T-cell (primary cell): ENCODE results near the gene SCAP. TPM values are rescaled to one million over a fixed set of nuclear protein-coding genes. Genes with fewer than 3 reads are reported as not detected.

ENCODE experiments used
- ATAC-seq, 4 experiments: fragments of 200-7000 bp in 3 of 4; fragments of 150-1000 bp in 1 of 4; cut with Tn5 transposase; replicated peaks in 1 of 4; 1 replicate in 3 of 4; 2 replicates in 1 of 4; pipeline ENCODE4 v1.10.0; 2021; ENCODE audit warnings: moderate library complexity in 3 of 4, mild to moderate bottlenecking in 2 of 4, moderate number of reproducible peaks in 1 of 4
- CTCF ChIA-PET, 2 donors: fragments of 300-600 bp; sonication (Branson Sonifier 250); formaldehyde crosslinking; loops; one replicate each; lab custom pipeline; 2022; ENCODE audit warnings: antibody characterized with exemption in 2 of 2; lab: Charles Lee
- POLR2A ChIA-PET, 2 donors: fragments of 300-600 bp; sonication (Branson Sonifier 250); formaldehyde crosslinking; loops; one replicate each; lab custom pipeline; 2022; ENCODE audit warnings: antibody characterized with exemption in 2 of 2; lab: Charles Lee
- DNase-seq, 35 experiments: peaks; one replicate each; pipeline versions ENCODE4 v3.0.0 to v3.0.0-alpha.2; 2013 to 2023
- H3K27ac ChIP-seq: one replicate; pipeline ENCODE4 v1.5.1; 2013; ENCODE audit warnings: low read length
- H3K27me3 ChIP-seq, 2 experiments: replicated peaks in 1 of 2; 1 replicate in 1 of 2; 2 replicates in 1 of 2; pipeline versions ENCODE4 v1.6.1 to v1.7.0; 2013; ENCODE audit warnings: low read length in 1 of 2, mixed read lengths in 1 of 2; ENCODE audit not compliant: control insufficient read depth in 2 of 2, insufficient read depth in 2 of 2; ENCODE audit errors: extremely low read depth in 1 of 2
- H3K36me3 ChIP-seq, 2 donors: 1 replicate in 1 of 2; 2 replicates in 1 of 2; pipeline versions ENCODE4 v1.6.1 to v1.7.0; 2013; ENCODE audit warnings: low read length in 1 of 2; ENCODE audit not compliant: control insufficient read depth in 2 of 2, insufficient read depth in 1 of 2; ENCODE audit errors: extremely low read depth in 1 of 2
- H3K4me1 ChIP-seq, 2 experiments: 1 replicate in 1 of 2; 2 replicates in 1 of 2; pipeline versions ENCODE4 v1.6.1 to v1.7.0; 2013; ENCODE audit warnings: low read length in 2 of 2, mixed read lengths in 1 of 2; ENCODE audit not compliant: insufficient read depth in 2 of 2, control insufficient read depth in 1 of 2; ENCODE audit errors: extremely low read depth in 1 of 2
- H3K4me3 ChIP-seq, 2 donors: 1 replicate in 1 of 2; 2 replicates in 1 of 2; pipeline versions ENCODE4 v1.5.1 to v1.7.0; 2013; ENCODE audit warnings: mild to moderate bottlenecking in 2 of 2, low read length in 1 of 2, moderate library complexity in 1 of 2; ENCODE audit not compliant: control insufficient read depth in 1 of 2; ENCODE audit errors: extremely low read depth in 1 of 2
- H3K9me3 ChIP-seq: 2 replicates; pipeline ENCODE4 v1.7.0; 2013
- H3K27ac Mint-ChIP-seq, 2 donors: one replicate each; pipeline ENCODE4 v1.8.0; 2020 to 2021; ENCODE audit warnings: mild to moderate bottlenecking in 2 of 2, mixed read lengths in 2 of 2
- H3K27me3 Mint-ChIP-seq, 2 donors: one replicate each; pipeline ENCODE4 v1.8.0; 2021 to 2022; ENCODE audit warnings: mixed read lengths in 2 of 2
- H3K36me3 Mint-ChIP-seq: one replicate; pipeline ENCODE4 v1.8.0; 2021; ENCODE audit warnings: mixed read lengths
- H3K4me1 Mint-ChIP-seq, 3 donors: one replicate each; pipeline ENCODE4 v1.8.0; 2020 to 2022; ENCODE audit warnings: mixed read lengths in 3 of 3, mild to moderate bottlenecking in 1 of 3
- H3K4me3 Mint-ChIP-seq, 3 donors: one replicate each; pipeline ENCODE4 v1.8.0; 2020 to 2022; ENCODE audit warnings: mild to moderate bottlenecking in 3 of 3, mixed read lengths in 3 of 3, moderate library complexity in 3 of 3
- H3K9me3 Mint-ChIP-seq, 3 donors: one replicate each; pipeline ENCODE4 v1.8.0; 2020 to 2022; ENCODE audit warnings: mixed read lengths in 3 of 3
- WGBS: methylation state at CpG from one replicate; pipeline ENCODE4 v1.1.5; 2013; ENCODE audit warnings: missing lambda C conversion rate; ENCODE audit not compliant: insufficient coverage; 5-methylcytosine and 5-hydroxymethylcytosine counted together
- total RNA-seq, 35 experiments: library from RNA in 6 of 35; stranded (reverse) in 6 of 35; fragments of 120-200 nt in 1 of 35; gene quantifications; one replicate each; pipeline versions ENCODE4 v1.2.1 to v1.2.4 and lab custom pipeline; 2013 to 2026

The SCAP gene
- total RNA-seq, 5 donors from 2014 or later (not counting 1 experiment from before 2014, with no cell fraction given), result 86.6 to 108 (median 95.3) TPM

DNA sequence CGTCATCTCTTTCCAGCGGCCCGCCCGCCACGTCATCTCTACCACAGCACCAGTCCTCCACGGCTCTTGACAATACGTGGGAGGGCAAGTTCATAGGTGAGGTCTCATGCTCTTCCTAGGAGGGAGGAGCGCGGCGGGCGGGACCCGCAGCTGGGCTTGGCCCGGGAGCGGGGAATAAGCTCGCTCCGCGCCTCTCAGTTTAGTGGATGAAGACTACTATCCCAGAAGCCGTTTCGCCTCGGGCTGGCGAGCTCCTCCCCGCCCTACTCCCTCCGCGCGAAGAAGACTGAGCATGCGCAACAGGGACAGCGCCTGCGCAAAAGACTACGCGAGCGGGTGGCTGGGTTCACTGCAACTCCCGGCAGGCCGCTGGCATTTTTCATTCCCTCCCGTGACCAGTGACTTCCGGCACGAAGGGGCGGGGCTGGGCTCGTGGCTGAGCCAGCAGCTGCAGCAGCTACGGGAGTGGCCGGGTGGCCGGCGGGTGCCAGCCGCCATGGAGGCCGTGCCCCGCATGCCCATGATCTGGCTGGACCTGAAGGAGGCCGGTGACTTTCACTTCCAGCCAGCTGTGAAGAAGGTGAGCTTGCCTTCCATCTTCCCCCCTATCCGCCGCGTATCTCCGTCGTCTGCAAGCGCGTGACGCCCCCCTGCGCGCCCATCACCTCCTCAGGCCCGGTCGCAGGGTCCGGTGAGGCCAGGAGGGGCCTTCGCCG is 95.0 kb downstream of the SCAP start, which contains the start of gene PTPN23:
TSS of gene PTPN23 (plus strand) at position 421 of the 716 bp plus-strand sequence. CDS start at position 497, 76 bp downstream.
- Histone ChIP-seq H3K27me3 (no peaks in the 10 kb centered on the region), H3K36me3 (peaks cover 0 to 4% of the 10 kb centered on the region in 2 donors), H3K9me3 (no peaks in the 10 kb centered on the region), H3K27ac (peak within 1 kb of the TSS; percentile 89), H3K4me1 (peaks cover 13 to 38% of the 10 kb centered on the region in 2 experiments), H3K4me3 (peak within 1 kb of the TSS; percentile 93 to 98)
- no peaks in the 10 kb centered on the region for H3K9me3 Mint-ChIP-seq
- H3K4me3 Mint-ChIP-seq, result peak within 1 kb of the TSS; percentile 86 to 99 (median 99)
- peaks cover 10% of the 10 kb centered on the region for H3K36me3 Mint-ChIP-seq
- CTCF ChIA-PET, result interaction anchor here (0.5 to 1.3 kb wide), 8 partner anchors 9 to 752 kb away, joined by 3 to 4 read pairs (median 4); no protein-coding TSS in a partner anchor
- under 1% methylated on average over 48 of the region's 61 CpGs for WGBS
- ATAC-seq, result peak; percentile 80 to 82 (median 81)
- H3K27me3 Mint-ChIP-seq, result no peaks in the 10 kb centered on the region
- peaks cover 48 to 53% (median 52%) of the 10 kb centered on the region in 3 donors for H3K4me1 Mint-ChIP-seq
- peak; percentile 95 to 99 (median 97) for DNase-seq
- peak within 1 kb of the TSS; percentile 99 to 100 for H3K27ac Mint-ChIP-seq
- POLR2A ChIA-PET, result interaction anchor here in 1 of 2 donors (0.6 kb wide), 1 partner anchor 41 kb away, joined by 3 read pairs; no protein-coding TSS in a partner anchor

DNA sequence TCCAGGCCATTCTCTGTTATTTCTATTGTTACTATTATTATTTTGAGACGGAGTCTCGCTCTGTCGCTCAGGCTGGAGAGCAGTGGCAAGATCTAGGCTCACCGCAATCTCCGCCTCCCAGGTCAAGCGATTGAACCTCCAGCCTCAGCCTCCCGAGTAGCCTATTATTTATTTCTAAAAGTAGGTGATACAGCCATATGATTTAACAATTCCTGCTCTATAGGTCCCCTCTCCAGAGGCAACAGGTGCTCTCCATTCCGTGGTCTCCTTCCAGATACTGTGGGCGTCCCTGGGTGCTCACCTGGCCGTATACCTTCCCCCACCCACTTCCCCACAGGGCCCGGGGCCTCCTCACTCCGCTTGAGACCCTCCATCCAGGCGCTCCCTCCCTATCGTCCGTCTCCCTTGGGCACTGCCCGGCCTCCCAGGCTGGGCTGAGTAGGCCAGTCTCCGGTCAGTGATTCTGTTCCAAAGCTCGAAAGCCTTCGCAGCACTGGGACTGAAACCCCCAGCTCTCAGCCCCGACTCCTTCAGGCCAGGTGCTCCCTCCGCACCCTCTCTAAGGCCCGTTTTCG is 95.6 kb downstream of the SCAP start:
- no peaks in the 10 kb centered on the region for H3K9me3 ChIP-seq
- peaks cover 0 to 2% of the 10 kb centered on the region in 2 experiments for H3K27me3 ChIP-seq
- Mint-ChIP-seq H3K27ac (peak overlapping the region; percentile 99 to 100), H3K9me3 (no peaks in the 10 kb centered on the region), H3K4me3 (peak overlapping the region; percentile 86 to 99 (median 99)), H3K4me1 (peaks cover 45 to 48% (median 48%) of the 10 kb centered on the region in 3 donors), H3K36me3 (peaks cover 7% of the 10 kb centered on the region), H3K27me3 (no peaks in the 10 kb centered on the region)
- WGBS, result 4% methylated on average over 12 of the region's 23 CpGs
- ATAC-seq (no peak), DNase-seq (peak in 1 of 35 experiments; percentile 3)
- peak overlapping the region; percentile 89 for H3K27ac ChIP-seq
- ChIA-PET POLR2A (interaction anchor here in 1 of 2 donors (0.6 kb wide), 1 partner anchor 42 kb away, joined by 3 read pairs; no protein-coding TSS in a partner anchor), CTCF (interaction anchor here in 1 of 2 donors (0.6 to 1.3 kb wide), 4 partner anchors 41 to 751 kb away, joined by 3 to 4 read pairs (median 4); no protein-coding TSS in a partner anchor)
- peak overlapping the region; percentile 93 to 98 for H3K4me3 ChIP-seq
- peaks cover 13 to 38% of the 10 kb centered on the region in 2 experiments for H3K4me1 ChIP-seq
- H3K36me3 ChIP-seq, result no peaks in the 10 kb centered on the region

DNA sequence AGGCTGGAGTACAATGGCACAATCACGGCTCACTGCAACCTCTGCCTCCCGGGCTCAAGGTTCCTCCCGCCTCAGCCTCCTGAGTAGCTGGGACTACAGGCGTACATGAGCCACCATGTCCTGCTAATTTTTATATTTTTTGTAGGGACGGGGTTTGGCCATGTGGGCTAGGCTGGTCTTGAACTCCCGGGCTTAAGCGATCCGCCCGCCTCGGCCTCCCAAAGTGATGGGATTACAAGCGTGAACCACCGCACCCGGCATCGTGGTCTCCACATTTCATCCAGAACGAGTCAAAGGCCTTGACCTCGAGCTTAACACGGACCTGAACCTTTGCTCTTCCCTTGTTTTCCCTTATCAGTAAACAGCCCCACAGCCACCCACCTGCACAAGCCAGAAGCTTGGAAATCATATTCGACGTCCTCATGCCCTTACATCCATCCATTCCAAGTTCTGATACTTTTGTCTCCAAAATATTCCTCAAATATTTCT is 96.3 kb downstream of the SCAP start:
- Histone ChIP-seq H3K9me3 (no peaks in the 10 kb centered on the region), H3K36me3 (no peaks in the 10 kb centered on the region), H3K4me1 (peaks cover 13 to 38% of the 10 kb centered on the region in 2 experiments), H3K4me3 (peak overlapping the region in 1 of 2 donors; percentile 93), H3K27ac (no peak overlapping the region), H3K27me3 (peaks cover 0 to 2% of the 10 kb centered on the region in 2 experiments)
- Mint-ChIP-seq H3K27ac (peak overlapping the region; percentile 99 to 100), H3K27me3 (no peaks in the 10 kb centered on the region), H3K4me1 (peaks cover 44 to 45% (median 45%) of the 10 kb centered on the region in 3 donors), H3K36me3 (peaks cover 7% of the 10 kb centered on the region), H3K9me3 (no peaks in the 10 kb centered on the region), H3K4me3 (peak overlapping the region; percentile 86 to 99 (median 99))
- ATAC-seq (no peak), DNase-seq (no peak)
- ChIA-PET POLR2A (no interaction called here), CTCF (no interaction called here)
- whole genome bisulfite sequencing, result 97% methylated on average over 17 of the region's 19 CpGs

DNA sequence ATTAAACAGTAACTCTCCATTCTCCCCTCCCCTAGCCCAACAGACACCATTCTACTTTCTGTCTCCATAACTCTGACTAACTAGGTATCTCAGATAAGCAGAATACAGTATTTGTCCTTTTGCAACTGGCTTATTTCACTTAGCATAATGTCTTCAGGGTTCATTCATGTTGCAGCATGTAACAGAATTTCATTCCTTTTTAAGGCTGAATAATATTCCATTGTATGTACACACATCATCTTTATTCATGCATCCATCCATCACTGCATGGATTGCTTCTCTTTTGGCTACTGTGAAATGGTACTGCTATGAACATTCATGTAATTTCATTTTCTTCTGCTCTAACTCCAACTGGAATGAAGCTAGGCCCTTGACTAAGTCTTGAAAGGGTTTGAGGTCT is 96.9 kb downstream of the SCAP start:
- Histone ChIP-seq H3K9me3 (no peaks in the 10 kb centered on the region), H3K27ac (no peak overlapping the region), H3K36me3 (no peaks in the 10 kb centered on the region), H3K4me3 (no peak overlapping the region), H3K4me1 (peaks cover 13 to 38% of the 10 kb centered on the region in 2 experiments), H3K27me3 (peaks cover 0 to 2% of the 10 kb centered on the region in 2 experiments)
- Mint-ChIP-seq H3K27ac (peak overlapping the region in 1 of 2 donors; percentile 28), H3K4me3 (peak overlapping the region in 1 of 3 donors; percentile 86), H3K36me3 (peaks cover 7% of the 10 kb centered on the region), H3K9me3 (no peaks in the 10 kb centered on the region), H3K27me3 (no peaks in the 10 kb centered on the region), H3K4me1 (peaks cover 42 to 43% (median 42%) of the 10 kb centered on the region in 3 donors)
- CTCF ChIA-PET, result interaction anchor here in 1 of 2 donors (0.7 kb wide), 1 partner anchor 16 kb away, joined by 3 read pairs; no protein-coding TSS in a partner anchor
- no peak for DNase-seq
- POLR2A ChIA-PET, result no interaction called here
- no peak for ATAC-seq

DNA sequence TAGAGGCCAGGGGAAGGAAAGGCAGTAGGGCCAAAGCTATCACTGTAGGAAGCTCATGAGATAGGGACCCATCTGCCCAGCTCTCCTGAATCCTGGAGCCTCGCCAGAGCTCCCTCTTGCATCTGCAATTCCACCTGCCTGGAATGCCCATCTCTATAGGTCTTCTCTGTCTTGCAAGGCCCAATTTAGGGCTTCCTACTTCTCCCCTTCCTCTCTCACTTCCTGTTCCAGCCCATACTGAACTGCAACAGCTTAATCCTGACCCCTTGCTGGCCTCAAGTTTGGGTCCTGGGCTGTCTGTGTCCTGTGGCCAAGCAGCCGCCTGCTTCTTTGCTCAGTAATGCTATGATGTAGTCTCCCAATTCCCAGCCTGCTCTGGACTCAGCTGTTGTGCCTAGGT is 98.6 kb downstream of the SCAP start:
- CTCF ChIA-PET, result interaction anchor here in 1 of 2 donors (0.6 kb wide), 1 partner anchor 143 kb away, joined by 4 read pairs; no protein-coding TSS in a partner anchor
- H3K36me3 Mint-ChIP-seq, result no peaks in the 10 kb centered on the region
- Histone ChIP-seq H3K27me3 (peaks cover 0 to 2% of the 10 kb centered on the region in 2 experiments), H3K9me3 (no peaks in the 10 kb centered on the region), H3K4me1 (peaks cover 9 to 27% of the 10 kb centered on the region in 2 experiments), H3K4me3 (no peak overlapping the region), H3K27ac (no peak overlapping the region), H3K36me3 (no peaks in the 10 kb centered on the region)
- POLR2A ChIA-PET, result no interaction called here
- H3K9me3 Mint-ChIP-seq, result no peaks in the 10 kb centered on the region
- ATAC-seq (no peak), DNase-seq (no peak)
- H3K4me1 Mint-ChIP-seq, result peaks cover 27 to 28% (median 27%) of the 10 kb centered on the region in 3 donors
- H3K27ac Mint-ChIP-seq, result no peak overlapping the region
- no peak overlapping the region for H3K4me3 Mint-ChIP-seq
- 93% methylated on average over 2 of the region's 2 CpGs for WGBS
- H3K27me3 Mint-ChIP-seq, result peaks cover 0 to 4% of the 10 kb centered on the region in 2 donors

DNA sequence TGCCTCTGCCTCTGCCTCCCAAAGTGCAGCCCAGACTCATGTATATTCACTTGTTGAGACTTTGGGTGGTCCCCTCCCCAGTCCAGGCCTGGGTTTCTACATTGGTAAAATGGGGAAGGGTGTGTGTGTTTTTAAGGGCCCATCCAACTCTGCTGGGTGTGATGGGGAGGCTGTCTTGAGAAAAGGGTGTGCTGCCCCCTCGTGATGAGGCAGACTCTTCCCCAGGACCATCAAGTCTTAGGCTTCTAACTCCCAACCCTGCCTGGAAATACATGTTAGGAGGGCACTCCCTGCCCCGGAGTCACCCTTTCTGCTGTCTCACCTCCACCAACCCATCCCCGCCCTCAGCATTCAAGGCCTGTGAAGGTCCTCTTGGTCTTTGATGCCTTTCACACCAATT is 99.3 kb downstream of the SCAP start:
- Histone ChIP-seq H3K27me3 (peaks cover 0 to 6% of the 10 kb centered on the region in 2 experiments), H3K9me3 (no peaks in the 10 kb centered on the region), H3K4me3 (no peak overlapping the region), H3K4me1 (peaks cover 5 to 19% of the 10 kb centered on the region in 2 experiments), H3K27ac (no peak overlapping the region), H3K36me3 (no peaks in the 10 kb centered on the region)
- peaks cover 2 to 4% of the 10 kb centered on the region in 2 donors for H3K27me3 Mint-ChIP-seq
- H3K27ac Mint-ChIP-seq, result no peak overlapping the region
- DNase-seq, result no peak
- POLR2A ChIA-PET, result no interaction called here
- H3K4me3 Mint-ChIP-seq, result no peak overlapping the region
- H3K9me3 Mint-ChIP-seq, result no peaks in the 10 kb centered on the region
- CTCF ChIA-PET, result no interaction called here
- H3K4me1 Mint-ChIP-seq, result peaks cover 19 to 20% (median 19%) of the 10 kb centered on the region in 3 donors
- H3K36me3 Mint-ChIP-seq, result no peaks in the 10 kb centered on the region
- WGBS, result 100% methylated on average over 2 of the region's 3 CpGs
- no peak for ATAC-seq
